Measurements from ENCODE around the gene RBBP8NL.

Gene RBBP8NL

GRCh38 chr20:62461834-62462233, 34.5 kb upstream of the RBBP8NL start:
- DNase-seq (ENCODE audit: low read depth in 2 of 3, low spot score in 2 of 3) = no peak

- DNase-seq (ENCODE audit: low read depth in 2 of 3, low spot score in 2 of 3) = no peak
Measured at GRCh38 chr20:62461157-62461556, 33.8 kb upstream of the RBBP8NL start.

- no peak for DNase-seq (ENCODE audit: low read depth in 2 of 3, low spot score in 2 of 3)
Measured at GRCh38 chr20:62460678-62461077, 33.3 kb upstream of the RBBP8NL start.

GRCh38 chr20:62459488-62459887, 32.1 kb upstream of the RBBP8NL start:
- DNase-seq (ENCODE audit: low read depth in 2 of 3, low spot score in 2 of 3) = no peak

GRCh38 chr20:62458275-62459251, 31.2 kb upstream of the RBBP8NL start:
- no peak for DNase-seq (ENCODE audit: low read depth in 2 of 3, low spot score in 2 of 3)

- no peak for DNase-seq (ENCODE audit: low read depth in 2 of 3, low spot score in 2 of 3)
Measured at GRCh38 chr20:62457831-62458230, 30.5 kb upstream of the RBBP8NL start.

GRCh38 chr20:62457098-62457497, 29.8 kb upstream of the RBBP8NL start:
- no peak for DNase-seq (ENCODE audit: low read depth in 2 of 3, low spot score in 2 of 3)

GRCh38 chr20:62455929-62456328, 28.6 kb upstream of the RBBP8NL start:
- DNase-seq (ENCODE audit: low read depth in 2 of 3, low spot score in 2 of 3) = no peak

GRCh38 chr20:62454904-62455636, 27.7 kb upstream of the RBBP8NL start:
- DNase-seq (ENCODE audit: low read depth in 2 of 3, low spot score in 2 of 3) = no peak

GRCh38 chr20:62453186-62453808, 26.0 kb upstream of the RBBP8NL start:
- no peak for DNase-seq (ENCODE audit: low read depth in 2 of 3, low spot score in 2 of 3)

- no peak for DNase-seq (ENCODE audit: low read depth in 2 of 3, low spot score in 2 of 3)
Measured at GRCh38 chr20:62452475-62453095, 25.2 kb upstream of the RBBP8NL start.

- no peak for DNase-seq (ENCODE audit: low read depth in 2 of 3, low spot score in 2 of 3)
Measured at GRCh38 chr20:62451970-62452369, 24.6 kb upstream of the RBBP8NL start.

- DNase-seq (ENCODE audit: low read depth in 2 of 3, low spot score in 2 of 3) = no peak
Measured at GRCh38 chr20:62451156-62451767, 23.9 kb upstream of the RBBP8NL start.

- no peak for DNase-seq (ENCODE audit: low read depth in 2 of 3, low spot score in 2 of 3)
Measured at GRCh38 chr20:62449951-62450691, 22.8 kb upstream of the RBBP8NL start.

GRCh38 chr20:62448788-62449187, 21.4 kb upstream of the RBBP8NL start:
- no peak for DNase-seq (ENCODE audit: low read depth in 2 of 3, low spot score in 2 of 3)

GRCh38 chr20:62448038-62448437, 20.7 kb upstream of the RBBP8NL start:
- no peak for DNase-seq (ENCODE audit: low read depth in 2 of 3, low spot score in 2 of 3)

- DNase-seq (ENCODE audit: low read depth in 2 of 3, low spot score in 2 of 3) = no peak
Measured at GRCh38 chr20:62446888-62447869, 19.8 kb upstream of the RBBP8NL start.

GRCh38 chr20:62446481-62446880, 19.1 kb upstream of the RBBP8NL start:
- no peak for DNase-seq (ENCODE audit: low read depth in 2 of 3, low spot score in 2 of 3)
